HG03064 (cell line): Measurements from ENCODE around the gene BRI3.

Source experiments
- ATAC-seq: cut with Tn5 transposase; IDR thresholded peaks from one replicate; pipeline ENCODE4 v1.9.1; 2021; ENCODE audit warnings: low read depth; ENCODE audit not compliant: unreplicated experiment

Gene BRI3, protein sequence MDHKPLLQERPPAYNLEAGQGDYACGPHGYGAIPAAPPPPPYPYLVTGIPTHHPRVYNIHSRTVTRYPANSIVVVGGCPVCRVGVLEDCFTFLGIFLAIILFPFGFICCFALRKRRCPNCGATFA

DNA sequence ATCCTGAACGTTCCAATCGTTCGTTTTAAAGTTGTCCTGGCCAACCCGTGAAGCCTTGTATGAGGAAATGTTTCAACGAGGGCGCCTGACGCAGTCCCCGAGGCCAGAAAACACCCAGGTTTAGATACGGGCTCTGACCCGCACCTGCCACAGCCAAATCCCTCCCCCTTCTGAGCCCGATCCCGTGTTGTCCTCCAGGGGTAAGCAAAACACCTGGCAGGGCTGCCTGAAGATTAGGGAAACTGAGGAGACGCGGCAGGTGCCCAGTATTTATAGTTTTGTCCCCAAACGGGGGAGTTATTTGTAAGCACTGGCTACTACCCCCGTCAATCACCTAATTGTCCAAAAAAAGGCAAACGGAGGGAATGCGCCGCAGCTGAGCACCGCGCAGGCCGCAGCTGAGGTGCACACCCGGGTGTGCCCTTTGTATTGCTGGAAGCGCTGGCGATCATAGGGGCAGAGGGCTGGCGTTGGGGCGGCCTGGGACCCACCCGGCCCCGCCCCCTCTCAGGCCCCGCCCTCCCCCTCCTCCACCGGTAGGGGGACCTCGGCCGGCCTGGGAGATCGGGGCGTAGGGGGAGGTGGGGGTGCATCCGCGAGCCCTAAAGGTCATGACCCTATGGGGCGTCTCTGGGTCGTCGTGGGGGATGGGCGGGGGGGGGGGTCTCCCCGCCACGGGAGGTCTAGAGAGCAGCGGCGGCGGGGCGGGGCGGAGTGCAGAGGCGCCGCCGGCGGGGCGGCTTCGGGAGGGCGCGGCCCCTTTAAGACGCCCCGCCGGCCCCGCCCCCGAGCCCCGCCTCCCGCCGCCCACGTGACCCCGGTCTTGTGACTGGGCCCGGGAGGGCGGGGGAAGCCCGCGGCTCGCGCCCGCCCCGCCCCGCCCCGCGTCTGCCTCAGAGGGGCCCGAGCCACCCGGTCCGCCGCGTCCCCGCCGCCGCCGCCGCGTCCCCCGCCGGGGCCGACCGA is at the start of gene BRI3:
Gene BRI3, plus strand, starts transcription at position 896 of the 966 bp plus-strand sequence. CDS start 110 bp downstream, outside the sequence.
- peak; percentile 80 for ATAC-seq

DNA sequence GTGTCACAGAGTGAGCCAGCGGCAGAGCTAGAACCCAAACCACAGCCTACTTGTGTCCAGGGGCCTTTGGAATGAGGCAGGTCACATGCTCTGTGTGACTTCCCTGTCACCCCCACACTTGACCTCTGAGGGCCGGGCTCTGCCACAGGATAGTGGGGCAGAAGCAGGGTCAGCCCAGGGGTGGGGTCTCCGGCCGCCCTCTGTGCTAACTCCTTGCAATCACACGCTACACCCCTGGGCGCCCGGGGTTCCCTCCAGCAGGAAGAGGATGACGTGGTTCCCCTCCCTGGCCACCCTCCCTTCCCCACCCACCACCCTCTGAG is 49.3 kb upstream of the BRI3 start:
- no peak for ATAC-seq

DNA sequence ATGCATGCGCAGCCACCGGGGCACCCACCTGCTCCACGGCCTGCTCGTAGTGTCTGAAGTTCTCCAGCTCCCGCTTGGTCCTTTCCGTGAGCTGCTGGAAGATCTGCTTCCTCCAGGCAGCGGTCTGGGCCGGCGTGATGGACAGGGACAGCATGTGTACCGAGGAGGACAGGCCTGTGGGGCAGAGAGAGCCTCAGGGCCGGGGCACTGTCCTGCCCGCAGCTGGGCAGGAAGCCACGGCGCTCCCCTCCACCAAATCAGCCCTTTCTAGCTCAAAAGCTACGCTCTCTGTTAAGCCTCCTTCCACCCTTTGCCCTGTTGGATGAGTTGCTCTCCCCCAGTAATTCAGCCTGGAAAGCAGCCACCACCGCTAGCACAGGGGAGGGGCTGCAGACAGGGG is 48.7 kb upstream of the BRI3 start:
- no peak for ATAC-seq

DNA sequence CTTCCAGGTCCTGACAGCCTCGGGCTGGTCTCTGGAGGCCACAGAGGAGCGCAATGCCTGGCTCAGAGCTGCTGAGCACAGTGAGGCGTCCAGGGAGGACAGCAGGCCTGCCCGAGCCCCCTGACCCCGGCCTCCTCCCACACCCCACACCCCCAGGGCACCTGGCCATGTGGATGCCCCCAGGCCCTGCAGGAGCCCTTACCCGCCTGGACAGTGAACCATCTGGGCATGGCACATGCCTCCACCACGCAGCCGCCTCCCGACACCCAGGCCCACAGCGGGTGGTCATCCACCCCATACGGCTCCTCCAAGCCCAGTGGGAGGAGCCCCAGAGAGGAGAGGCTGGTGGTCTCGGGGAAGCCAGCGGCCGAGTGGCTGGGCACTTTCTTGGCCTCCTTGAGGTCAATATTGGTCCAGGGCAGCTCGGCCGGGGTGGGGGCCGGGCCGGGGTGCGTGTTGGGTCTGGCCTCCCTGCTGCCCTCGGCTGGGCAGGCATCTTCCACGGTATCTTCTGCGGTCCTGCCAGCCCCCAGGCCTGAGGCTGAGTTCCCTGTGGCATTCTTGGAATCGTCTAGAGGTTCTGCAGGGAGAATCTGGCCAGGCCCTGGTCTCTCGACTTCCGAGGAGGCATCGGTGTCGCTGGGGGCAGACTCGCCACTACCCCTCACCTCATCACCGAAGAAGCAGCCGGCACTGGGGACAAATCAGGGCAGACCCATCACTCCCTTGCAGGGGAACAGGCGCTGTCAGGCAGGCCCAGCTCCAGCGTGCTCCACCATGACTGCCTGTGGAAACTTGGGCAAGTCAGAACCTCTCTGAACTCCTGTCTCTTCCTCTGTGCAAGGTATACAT is 48.0 kb upstream of the BRI3 start:
- ATAC-seq = no peak

DNA sequence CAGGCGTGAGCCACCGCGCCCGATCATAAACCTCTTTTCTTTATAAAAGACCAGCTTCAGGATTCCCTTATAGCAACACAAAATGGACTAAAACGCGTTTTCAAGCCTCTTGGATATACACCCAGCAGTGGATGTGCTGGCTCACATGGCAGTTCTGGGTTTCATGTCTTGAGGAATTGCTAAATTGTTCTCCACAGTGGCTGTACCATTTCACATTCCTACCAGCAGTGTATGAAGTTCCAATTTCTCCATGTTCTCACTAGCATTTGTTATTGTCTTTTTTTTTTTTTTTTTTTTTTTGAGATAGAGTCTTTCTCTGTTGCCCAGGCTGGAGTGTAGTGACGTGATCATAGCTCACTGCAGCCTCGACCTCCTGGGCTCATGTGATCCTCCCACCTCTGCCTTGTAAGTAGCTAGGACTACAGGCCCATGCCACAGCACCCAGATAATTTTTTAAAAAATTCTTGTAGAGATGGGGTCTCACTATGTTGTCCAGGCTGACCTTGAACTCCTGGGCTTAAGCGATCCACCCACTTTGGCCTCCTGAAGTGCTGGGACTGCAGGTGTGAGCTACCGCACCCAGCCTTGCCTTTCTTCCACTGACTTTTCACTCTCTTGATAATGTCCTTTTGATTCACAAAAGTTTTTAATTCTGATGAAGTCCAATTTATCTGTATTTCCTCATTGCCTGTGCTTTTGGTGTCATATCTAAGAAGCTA is 46.9 kb upstream of the BRI3 start:
- no peak for ATAC-seq

DNA sequence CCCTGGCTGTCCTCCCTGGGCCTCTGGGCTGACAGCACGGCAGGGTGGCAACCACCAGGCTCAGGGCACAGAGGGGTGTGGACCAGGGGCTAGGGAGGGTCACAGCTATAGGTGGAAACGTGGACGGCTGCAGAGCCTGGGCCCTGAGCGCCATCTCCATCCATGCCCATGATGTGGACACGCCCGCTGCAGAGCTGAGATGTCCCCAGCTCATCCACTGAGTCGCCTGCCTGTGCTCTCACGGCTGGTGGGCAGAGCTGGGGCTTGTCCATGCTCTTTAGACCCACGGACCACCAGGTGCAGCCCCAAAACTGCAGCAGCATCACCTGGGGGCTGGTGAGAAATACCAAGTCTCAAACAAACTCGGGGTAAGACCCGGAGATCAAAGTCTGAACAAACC is 45.6 kb upstream of the BRI3 start:
- no peak for ATAC-seq

DNA sequence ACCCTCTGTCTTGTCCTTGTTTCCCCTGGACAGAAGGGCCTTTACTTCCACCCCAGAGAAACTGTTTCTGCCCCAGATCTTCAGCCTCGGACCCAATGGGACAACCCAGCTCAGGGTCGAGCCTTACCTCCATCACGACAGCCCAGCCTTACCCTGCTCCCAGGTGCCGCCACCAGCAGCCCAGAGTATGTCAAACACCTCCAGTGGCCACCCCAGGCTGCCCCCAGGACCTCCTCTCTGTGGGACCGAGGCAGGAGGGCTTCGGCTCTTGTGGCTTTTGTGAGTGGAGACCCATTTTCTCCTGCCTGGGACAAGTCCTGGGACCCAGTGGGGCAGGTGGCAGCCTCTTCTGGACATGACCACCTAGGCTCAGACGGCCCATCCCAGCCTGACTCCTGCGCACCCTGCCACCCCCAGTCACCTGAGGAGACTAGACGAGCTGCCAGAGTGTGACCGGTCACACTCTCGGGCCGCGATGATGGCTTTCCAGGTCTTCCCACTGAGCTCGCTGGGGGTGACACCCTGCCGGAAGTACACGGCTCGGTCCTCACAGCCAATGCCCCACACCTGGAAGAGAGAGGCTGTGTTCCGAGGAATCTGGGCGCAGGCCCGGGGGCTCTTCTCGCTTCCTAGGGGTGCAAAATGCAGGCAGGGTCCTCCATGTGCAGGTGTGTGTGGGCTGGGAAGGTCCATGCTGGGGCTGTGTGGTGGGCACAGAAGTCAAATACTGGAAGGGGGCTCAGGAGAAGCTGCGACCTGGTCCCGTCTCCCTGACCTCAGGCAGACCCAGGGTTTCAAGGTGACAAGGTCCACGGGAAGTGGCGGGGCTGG is 44.9 kb upstream of the BRI3 start:
- ATAC-seq = no peak

DNA sequence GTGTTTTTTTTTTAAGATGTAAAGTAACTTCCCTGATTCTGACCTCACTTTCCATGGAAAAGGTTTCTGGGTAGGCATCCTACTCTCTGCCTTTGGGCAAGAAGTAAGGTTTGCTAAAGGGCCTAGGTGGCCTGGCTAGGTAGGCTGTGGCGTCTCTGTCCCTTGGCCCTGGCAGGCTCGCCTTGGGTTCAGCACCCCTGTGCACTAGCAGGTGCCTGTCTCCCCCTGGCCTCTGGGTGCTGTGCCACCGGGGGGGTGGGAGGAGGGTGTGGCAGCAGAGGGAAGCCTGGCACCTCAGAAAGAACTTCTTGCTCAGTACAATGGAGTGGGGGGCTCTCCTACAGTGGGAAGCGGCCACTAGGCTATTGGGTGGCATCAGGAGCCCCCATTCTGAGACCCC is 43.4 kb upstream of the BRI3 start:
- no peak for ATAC-seq

DNA sequence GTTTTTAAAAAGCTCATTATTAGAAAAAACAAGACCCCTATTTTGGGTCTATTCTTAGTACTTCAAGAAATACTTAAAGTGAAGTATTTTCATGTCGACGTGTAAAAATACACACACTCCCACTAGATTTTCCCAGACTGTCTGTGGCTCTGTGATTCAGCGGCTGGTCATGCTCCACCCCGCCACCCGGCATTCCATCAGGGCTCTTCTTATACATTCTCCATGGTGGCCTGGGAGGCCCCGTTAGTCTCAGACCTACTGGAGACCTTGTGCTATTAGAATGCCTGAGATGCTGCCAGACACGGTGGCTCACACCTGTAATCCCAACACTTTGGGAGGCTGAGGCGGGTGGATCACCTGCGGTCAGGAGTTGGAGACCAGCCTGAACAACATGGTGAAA is 42.5 kb upstream of the BRI3 start:
- ATAC-seq = no peak

DNA sequence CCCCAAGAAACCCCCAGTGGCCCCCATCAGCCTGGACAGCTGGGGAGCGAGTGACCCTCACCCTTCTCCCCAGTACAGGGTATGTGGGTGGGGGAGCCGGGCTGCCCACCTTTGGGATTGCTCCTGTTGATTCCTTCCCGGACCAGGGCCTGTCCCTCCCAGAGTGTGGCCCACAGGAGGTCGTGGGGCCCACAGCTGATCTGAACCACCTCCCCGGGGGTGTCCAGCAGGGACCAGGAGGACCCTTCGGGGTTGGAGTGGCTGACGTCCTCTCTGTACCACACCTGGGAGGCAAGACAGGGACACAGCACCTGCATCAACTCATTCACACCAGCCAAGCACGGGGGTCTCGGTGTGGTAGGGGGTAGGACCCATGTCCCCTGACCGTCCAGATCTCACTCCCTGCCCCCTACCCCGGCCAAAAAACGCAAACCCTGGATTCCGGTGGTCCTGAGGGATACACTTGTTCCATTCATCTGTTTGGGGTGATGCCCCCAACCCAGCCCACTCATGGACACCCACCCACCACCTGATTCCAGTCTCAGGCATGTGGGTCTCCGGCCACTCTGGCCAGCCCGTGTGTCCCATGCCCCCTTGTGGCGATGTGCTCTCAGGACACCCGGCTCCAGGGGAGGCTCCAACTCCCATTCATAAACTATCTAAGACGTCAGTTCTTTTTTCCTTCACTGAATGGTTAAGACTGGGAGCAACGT is 40.4 kb upstream of the BRI3 start:
- no peak for ATAC-seq

DNA sequence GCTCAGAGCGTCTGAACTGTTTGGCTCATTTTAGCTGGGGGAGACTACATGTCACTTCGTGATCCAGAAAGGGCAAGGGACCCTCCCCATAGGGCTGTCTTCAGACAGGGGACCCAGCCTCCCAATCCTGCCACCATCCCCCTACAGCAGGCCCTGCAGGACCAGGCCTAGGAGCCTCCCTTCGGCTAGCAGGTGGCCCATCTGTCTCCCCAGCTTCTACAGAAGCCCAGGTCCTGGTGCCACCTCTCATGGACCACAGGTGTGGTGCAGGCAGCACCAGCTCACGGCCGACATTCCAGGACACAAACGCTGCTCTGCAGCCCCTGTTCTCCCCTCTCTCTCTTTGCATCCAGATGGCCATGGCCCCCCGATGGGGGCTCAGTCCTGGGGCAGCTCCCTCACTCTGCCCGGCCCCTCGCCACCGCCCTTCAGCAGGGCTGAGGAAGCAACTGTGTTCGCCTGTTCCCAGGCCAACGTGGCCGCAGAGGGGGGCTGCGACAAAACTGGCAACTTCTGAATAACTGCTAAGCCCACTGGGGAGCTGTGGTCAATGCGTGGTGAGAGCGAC is 39.7 kb upstream of the BRI3 start:
- no peak for ATAC-seq

DNA sequence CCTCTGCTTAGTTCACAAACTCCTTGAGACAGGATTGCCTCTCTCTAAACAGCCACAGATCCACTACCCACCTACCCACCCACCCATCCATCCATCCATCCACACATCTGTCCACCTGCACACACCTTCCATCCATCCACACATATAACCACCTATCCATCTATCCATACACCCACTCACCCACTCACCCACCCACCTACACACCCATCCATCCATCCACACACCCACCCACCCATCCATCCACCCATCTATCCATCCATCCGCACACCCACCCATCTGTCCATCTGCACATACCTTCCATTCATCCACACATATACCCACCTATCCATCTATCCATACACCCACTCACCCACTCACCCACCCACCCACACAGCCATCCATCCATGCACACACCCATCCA is 39.1 kb upstream of the BRI3 start:
- no peak for ATAC-seq

DNA sequence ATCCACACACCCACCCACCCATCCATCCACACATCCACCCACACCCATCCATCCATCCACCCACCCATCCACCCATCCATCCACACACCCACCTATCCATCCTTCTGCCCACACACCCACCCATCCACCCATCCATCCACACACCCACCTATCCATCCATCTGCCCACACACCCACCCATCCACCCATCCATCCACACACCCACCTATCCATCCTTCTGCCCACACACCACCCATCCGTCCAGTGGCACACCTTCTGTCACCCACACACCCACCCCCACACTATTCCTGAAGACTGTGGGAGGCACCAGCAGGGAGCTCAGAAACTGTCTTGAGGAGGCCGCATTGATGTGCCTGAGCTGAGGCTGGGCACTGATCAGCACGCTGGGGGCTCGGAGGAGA is 38.6 kb upstream of the BRI3 start:
- no peak for ATAC-seq

DNA sequence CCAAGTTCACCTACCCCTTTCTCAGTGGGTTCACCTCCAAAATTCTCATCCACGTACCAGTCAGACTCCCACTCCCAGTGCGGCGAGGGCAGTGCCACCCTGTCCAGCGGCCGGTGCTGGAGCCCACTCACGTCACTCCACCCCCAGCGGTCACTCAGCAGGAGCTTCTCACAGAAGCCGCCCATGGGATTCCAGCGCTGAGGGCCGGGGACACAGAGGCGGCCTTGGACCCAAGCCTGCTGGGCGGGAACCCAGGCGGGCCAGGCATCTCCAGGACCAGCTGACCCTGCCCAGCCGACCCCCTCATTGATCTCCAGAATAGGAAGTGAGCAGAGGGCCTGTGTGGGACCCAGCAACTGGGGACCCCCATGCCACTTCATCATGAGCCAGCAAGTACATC is 36.6 kb upstream of the BRI3 start:
- ATAC-seq = no peak

DNA sequence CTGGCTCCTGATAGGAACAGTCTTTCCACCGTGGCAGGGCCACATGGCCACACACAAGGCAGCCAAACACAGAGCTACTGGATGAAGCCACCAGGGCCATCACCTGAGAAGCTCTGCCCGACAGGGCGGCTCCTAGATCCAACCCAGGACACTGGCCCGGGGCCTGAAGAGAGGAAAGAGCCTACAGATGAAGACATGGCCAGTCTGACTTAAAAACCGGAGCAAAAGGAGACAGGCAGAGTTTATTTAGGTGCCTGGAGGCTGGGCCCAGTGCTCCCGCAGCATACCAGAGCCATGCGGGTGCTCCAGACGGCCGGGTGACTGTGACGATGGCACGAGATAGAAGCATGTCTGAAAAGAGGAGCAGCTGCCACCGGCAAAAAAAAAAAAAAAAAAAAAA is 33.3 kb upstream of the BRI3 start:
- no peak for ATAC-seq

DNA sequence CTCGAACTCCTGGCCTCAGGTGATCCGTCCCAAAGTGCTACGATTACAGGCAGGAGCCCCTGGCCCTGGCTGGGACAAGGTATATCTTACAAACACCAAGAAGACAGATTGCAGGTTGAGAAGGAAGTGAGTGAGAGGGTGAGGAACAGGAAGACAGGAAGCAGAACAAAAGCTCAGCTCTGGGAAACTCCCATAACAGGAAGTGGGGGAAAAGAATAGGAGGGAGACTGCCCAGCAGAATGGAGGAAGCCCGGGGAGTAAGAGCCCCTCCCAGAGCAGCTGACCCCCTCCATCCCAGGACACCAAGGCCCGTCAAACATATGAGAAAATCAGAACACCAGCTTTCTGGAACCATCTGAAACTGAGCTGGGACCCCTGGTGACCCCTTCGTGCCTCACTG is 32.4 kb upstream of the BRI3 start:
- ATAC-seq = no peak

DNA sequence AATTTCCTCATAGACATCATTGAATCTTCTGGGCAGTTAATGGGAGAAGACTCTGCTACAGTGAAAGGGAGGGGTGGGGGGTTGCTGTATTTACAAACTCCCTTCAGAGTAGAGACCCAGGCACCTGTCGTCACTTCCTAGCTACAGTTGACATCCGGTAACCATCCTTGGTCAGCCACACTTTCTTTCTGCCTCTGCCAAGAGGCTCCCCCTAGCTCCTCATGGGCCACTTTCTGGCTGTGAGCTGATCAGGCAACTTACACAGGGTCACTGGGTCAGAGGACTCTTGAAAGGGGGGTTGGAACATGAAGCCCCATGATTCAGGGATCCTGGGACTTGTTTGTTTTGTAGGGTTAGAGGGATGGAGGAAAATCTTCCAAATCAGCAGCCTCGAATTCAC is 30.7 kb upstream of the BRI3 start:
- no peak for ATAC-seq

DNA sequence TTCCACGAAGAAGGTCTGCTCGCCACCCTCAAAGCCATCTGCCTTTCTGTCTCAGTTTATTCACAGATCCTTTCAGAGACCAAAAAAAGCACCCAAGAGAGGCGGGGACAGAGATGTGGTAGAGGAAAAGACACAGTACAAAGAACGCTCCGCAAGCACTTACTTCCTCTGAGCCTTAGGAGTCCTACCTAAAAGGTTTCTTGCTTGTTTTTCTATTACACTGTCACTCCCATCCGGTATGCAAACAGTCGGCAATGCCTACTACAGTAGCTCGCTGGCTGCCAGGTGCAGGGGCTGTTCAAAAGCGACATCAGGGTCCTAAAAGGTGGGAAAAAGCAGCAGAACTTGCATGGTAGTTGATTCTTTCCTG is 30.3 kb upstream of the BRI3 start:
- peak; percentile 18 for ATAC-seq
